ENCODE data around the gene EPHA8. TPM values are rescaled to one million over a fixed set of nuclear protein-coding genes. Genes with fewer than 3 reads are reported as not detected.

The EPHA8 gene
- total RNA-seq, 1 donor from 2014 or later = not detected

DNA sequence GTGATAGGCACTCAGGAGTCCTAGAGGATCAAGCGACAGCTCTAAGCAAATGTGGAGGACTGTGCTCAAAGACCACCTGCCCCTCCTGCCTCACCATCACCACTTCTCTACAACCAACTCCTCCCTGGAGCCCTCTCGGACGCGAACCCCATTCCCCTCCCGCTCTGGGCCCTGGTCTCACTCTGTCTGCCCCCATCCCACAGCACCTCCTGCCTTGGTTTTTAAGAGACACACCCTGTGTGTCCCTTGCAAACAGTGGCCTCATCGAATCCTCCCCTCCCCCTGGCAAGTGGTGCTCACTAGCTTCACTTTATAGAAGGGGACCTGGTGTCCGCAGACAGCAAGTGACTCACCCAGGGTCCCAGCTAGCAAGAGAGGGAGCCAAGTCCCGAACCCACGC is 28.8 kb downstream of the EPHA8 start:
- H3K4me3 Mint-ChIP-seq = no peak overlapping the region
- no peaks in the 10 kb centered on the region for H3K9me3 Mint-ChIP-seq
- H3K4me1 Mint-ChIP-seq = no peaks in the 10 kb centered on the region

DNA sequence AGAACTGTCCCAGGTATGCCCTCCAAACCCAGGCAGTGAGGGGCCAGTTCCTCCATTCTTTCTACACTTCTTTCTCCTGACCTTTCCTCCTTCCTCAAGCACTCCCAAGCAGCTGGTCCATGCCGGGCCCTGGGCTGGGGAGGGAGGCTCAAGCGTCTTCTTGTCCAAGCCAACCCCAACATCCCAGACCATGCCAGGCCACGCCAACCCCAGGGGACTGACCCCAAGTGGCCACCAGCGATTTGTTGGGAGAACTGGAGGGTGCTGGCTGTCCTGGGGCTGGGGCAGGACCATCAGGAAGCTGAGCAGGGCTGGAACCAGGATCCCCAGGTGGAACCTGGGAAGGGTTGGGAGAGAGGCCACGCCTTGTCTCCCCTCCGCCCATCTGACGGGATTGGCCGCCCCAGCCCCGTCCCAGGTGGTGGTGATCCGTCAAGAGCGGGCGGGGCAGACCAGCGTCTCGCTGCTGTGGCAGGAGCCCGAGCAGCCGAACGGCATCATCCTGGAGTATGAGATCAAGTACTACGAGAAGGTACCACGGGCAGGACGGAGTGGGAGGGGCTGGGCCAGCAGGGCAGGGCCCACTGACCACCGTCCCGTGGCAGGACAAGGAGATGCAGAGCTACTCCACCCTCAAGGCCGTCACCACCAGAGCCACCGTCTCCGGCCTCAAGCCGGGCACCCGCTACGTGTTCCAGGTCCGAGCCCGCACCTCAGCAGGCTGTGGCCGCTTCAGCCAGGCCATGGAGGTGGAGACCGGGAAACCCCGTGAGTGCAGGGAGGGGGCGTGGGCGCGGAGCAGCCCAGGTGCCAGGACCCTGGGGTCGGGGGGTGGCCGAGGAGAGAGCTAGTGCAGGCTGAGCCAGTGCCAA is 29.9 kb downstream of the EPHA8 start:
- Mint-ChIP-seq H3K4me1 (no peaks in the 10 kb centered on the region), H3K9me3 (no peaks in the 10 kb centered on the region), H3K27ac (ENCODE audit: unreplicated experiment) (no peak overlapping the region), H3K36me3 (ENCODE audit: low read depth) (no peaks in the 10 kb centered on the region), H3K4me3 (no peak overlapping the region), H3K27me3 (ENCODE audit: low read depth) (peaks cover 35% of the 10 kb centered on the region)
- no peak for DNase-seq (ENCODE audit: low read depth, low spot score)
- TF ChIP-seq, protein P1, sequence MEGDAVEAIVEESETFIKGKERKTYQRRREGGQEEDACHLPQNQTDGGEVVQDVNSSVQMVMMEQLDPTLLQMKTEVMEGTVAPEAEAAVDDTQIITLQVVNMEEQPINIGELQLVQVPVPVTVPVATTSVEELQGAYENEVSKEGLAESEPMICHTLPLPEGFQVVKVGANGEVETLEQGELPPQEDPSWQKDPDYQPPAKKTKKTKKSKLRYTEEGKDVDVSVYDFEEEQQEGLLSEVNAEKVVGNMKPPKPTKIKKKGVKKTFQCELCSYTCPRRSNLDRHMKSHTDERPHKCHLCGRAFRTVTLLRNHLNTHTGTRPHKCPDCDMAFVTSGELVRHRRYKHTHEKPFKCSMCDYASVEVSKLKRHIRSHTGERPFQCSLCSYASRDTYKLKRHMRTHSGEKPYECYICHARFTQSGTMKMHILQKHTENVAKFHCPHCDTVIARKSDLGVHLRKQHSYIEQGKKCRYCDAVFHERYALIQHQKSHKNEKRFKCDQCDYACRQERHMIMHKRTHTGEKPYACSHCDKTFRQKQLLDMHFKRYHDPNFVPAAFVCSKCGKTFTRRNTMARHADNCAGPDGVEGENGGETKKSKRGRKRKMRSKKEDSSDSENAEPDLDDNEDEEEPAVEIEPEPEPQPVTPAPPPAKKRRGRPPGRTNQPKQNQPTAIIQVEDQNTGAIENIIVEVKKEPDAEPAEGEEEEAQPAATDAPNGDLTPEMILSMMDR (conservative IDR thresholded peaks at IDR 0.05) = no peak

More for the DNA sequence above, 28.8 kb downstream of the EPHA8 start:
- peaks cover 35% of the 10 kb centered on the region for H3K27me3 Mint-ChIP-seq (ENCODE audit: low read depth)
- no peak overlapping the region for H3K27ac Mint-ChIP-seq (ENCODE audit: unreplicated experiment)
- no peaks in the 10 kb centered on the region for H3K36me3 Mint-ChIP-seq (ENCODE audit: low read depth)
- TF ChIP-seq, protein P1 (conservative IDR thresholded peaks at IDR 0.05) = no peak
- DNase-seq (ENCODE audit: low read depth, low spot score) = no peak

DNA sequence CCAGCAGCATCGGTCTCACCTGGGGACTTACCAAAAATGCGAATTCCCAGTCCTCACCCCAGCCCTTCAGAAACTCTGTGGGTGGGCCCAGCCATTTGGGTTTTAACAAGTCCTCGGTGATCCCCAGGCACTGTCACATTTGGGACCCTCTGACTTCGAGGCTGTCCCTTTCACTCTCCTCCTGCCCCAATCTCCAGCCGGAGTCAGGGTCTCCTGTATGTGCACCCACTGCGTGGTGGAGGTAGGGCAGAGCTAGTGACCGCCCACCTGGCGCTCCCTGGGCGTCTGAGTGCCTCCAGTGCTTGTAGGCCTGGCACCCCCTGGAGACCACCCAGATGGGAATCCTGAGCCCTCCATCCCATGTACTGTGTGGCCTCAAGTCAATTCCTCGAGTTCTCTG is 31.1 kb downstream of the EPHA8 start:
- Mint-ChIP-seq H3K4me1 (no peaks in the 10 kb centered on the region), H3K36me3 (ENCODE audit: low read depth) (no peaks in the 10 kb centered on the region), H3K4me3 (no peak overlapping the region), H3K27me3 (ENCODE audit: low read depth) (peaks cover 38% of the 10 kb centered on the region), H3K27ac (ENCODE audit: unreplicated experiment) (no peak overlapping the region), H3K9me3 (no peaks in the 10 kb centered on the region)
- TF ChIP-seq, protein P1 (conservative IDR thresholded peaks at IDR 0.05) = no peak
- DNase-seq (ENCODE audit: low read depth, low spot score) = no peak

DNA sequence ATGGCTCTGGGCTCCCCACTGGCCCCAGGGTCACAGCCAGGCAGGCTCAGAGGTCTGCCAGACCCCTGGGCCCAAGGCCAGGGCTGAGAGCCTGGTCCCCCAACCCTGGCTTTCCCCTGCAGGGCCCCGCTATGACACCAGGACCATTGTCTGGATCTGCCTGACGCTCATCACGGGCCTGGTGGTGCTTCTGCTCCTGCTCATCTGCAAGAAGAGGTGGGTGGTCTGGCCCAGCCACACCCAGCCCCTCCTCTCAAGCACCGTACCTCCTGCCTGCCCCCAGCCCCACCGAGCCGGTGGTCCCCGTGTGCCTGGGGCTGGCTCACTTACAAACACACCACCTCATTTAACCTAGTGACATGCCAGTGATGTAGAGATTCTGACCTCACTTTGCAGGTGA is 31.8 kb downstream of the EPHA8 start:
- Mint-ChIP-seq H3K4me1 (no peaks in the 10 kb centered on the region), H3K27me3 (ENCODE audit: low read depth) (peaks cover 35% of the 10 kb centered on the region), H3K9me3 (no peaks in the 10 kb centered on the region), H3K27ac (ENCODE audit: unreplicated experiment) (no peak overlapping the region), H3K36me3 (ENCODE audit: low read depth) (no peaks in the 10 kb centered on the region), H3K4me3 (no peak overlapping the region)
- no peak for DNase-seq (ENCODE audit: low read depth, low spot score)
- TF ChIP-seq, protein P1 (conservative IDR thresholded peaks at IDR 0.05) = no peak

DNA sequence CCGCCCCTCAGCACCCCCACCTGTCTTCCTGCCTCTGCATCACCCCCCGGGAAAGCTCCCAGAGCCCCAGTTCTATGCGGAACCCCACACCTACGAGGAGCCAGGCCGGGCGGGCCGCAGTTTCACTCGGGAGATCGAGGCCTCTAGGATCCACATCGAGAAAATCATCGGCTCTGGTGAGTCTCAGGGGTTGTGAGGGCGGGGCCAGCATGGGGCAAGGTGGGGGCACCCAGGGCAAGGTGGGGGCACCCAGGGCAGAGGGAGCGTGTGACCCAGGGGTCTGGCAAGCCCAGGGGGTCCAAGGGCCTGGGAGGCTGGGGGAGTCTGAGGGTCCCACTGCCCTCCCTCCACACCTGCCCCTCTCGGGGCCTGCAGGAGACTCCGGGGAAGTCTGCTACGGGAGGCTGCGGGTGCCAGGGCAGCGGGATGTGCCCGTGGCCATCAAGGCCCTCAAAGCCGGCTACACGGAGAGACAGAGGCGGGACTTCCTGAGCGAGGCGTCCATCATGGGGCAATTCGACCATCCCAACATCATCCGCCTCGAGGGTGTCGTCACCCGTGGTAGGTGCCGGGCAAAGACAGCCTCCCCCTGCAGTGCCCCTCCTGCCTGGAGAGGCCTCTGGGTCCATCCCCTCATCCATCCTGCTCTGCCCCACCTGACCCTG is 34.1 kb downstream of the EPHA8 start:
- Mint-ChIP-seq H3K4me1 (no peaks in the 10 kb centered on the region), H3K4me3 (no peak overlapping the region), H3K9me3 (no peaks in the 10 kb centered on the region), H3K27ac (ENCODE audit: unreplicated experiment) (no peak overlapping the region), H3K27me3 (ENCODE audit: low read depth) (peaks cover 20% of the 10 kb centered on the region), H3K36me3 (ENCODE audit: low read depth) (no peaks in the 10 kb centered on the region)
- no peak for DNase-seq (ENCODE audit: low read depth, low spot score)
- TF ChIP-seq, protein P1 (conservative IDR thresholded peaks at IDR 0.05) = no peak

Data from neural crest cell (in vitro differentiated cells).